ENCODE measurements around the gene ARID1A.

GRCh38 chr1:26703478-26703877 is 7.7 kb downstream of the ARID1A start:
- TF ChIP-seq POLR2A (IDR thresholded peaks at IDR 0.05) (no peak), CTCF (IDR thresholded peaks at IDR 0.05 in 4 of 5, conservative IDR thresholded peaks at IDR 0.05 in 1 of 5) (no peak)

Measured in gastrocnemius medialis (tissue), 4 donors.